KMS-11 (cell line): ENCODE results near the gene ITIH4.

ENCODE experiments used
- H2AFZ ChIP-seq: fragments of 200-600 bp; sonication (generic); 2 replicates; pipeline ENCODE4 v1.6.1; 2016; ENCODE audit warnings: antibody characterized with exemption, mixed run types, low read depth
- H3K27ac ChIP-seq: fragments of 200-600 bp; sonication (generic); 2 replicates; pipeline ENCODE4 v1.6.1; 2016; ENCODE audit warnings: mild to moderate bottlenecking, mixed run types
- H3K27me3 ChIP-seq: fragments of 200-600 bp; sonication (generic); 2 replicates; pipeline ENCODE4 v1.6.1; 2017; ENCODE audit warnings: mild to moderate bottlenecking, low read depth, mixed run types, moderate library complexity; ENCODE audit not compliant: insufficient read depth
- H3K36me3 ChIP-seq: fragments of 200-600 bp; sonication (generic); 2 replicates; pipeline ENCODE4 v1.6.1; 2017; ENCODE audit warnings: mild to moderate bottlenecking, mixed run types; ENCODE audit not compliant: insufficient read depth
- H3K4me1 ChIP-seq: fragments of 200-600 bp; sonication (generic); 2 replicates; pipeline ENCODE4 v1.6.1; 2016; ENCODE audit warnings: mild to moderate bottlenecking, low read depth, mixed run types; ENCODE audit not compliant: poor library complexity, severe bottlenecking
- H3K4me2 ChIP-seq: fragments of 200-600 bp; sonication (generic); 2 replicates; pipeline ENCODE4 v1.7.0; 2016; ENCODE audit warnings: mild to moderate bottlenecking, mixed run types
- H3K4me3 ChIP-seq: fragments of 200-600 bp; sonication (generic); IDR thresholded peaks from 2 replicates; pipeline ENCODE4 v1.6.1; 2017; ENCODE audit warnings: low read depth, low read length, mixed read lengths; ENCODE audit not compliant: insufficient read depth
- H3K79me2 ChIP-seq: fragments of 200-600 bp; sonication (generic); 2 replicates; pipeline ENCODE4 v1.6.1; 2016; ENCODE audit warnings: low read depth, mixed run types; ENCODE audit not compliant: insufficient read depth
- H3K9ac ChIP-seq: fragments of 200-600 bp; sonication (generic); 2 replicates; pipeline ENCODE4 v1.6.1; 2016; ENCODE audit warnings: mild to moderate bottlenecking, mixed run types
- H4K20me1 ChIP-seq: fragments of 200-600 bp; sonication (generic); 2 replicates; pipeline ENCODE4 v1.6.1; 2016; ENCODE audit warnings: mild to moderate bottlenecking, mixed run types; ENCODE audit not compliant: insufficient read depth
- CTCF ChIP-seq: fragments of 200-600 bp; sonication (generic); conservative IDR thresholded peaks from 2 replicates; pipeline ENCODE4 v1.6.1; 2017; ENCODE audit warnings: low read depth, mild to moderate bottlenecking, antibody characterized with exemption, low read length, moderate library complexity, mixed read lengths

ITIH4 gene

GRCh38 chr3:52789746-52790040 is 40.8 kb downstream of the ITIH4 start:
- no peak for TF ChIP-seq CTCF
- Histone ChIP-seq H3K4me3 (no peak overlapping the region), H3K36me3 (no peaks in the 10 kb centered on the region), H3K4me2 (no peak overlapping the region), H3K79me2 (no peaks in the 10 kb centered on the region), H4K20me1 (no peaks in the 10 kb centered on the region), H3K9ac (no peak overlapping the region), H3K4me1 (no peaks in the 10 kb centered on the region), H3K27me3 (no peaks in the 10 kb centered on the region), H2AFZ (no peak overlapping the region), H3K27ac (no peak overlapping the region)

- Histone ChIP-seq H3K79me2 (no peaks in the 10 kb centered on the region), H3K9ac (no peak overlapping the region), H3K4me1 (no peaks in the 10 kb centered on the region), H4K20me1 (no peaks in the 10 kb centered on the region), H3K27me3 (no peaks in the 10 kb centered on the region), H3K36me3 (no peaks in the 10 kb centered on the region), H3K4me2 (no peak overlapping the region), H2AFZ (no peak overlapping the region), H3K4me3 (no peak overlapping the region), H3K27ac (no peak overlapping the region)
- TF ChIP-seq CTCF, result no peak
These were observed 41.4 kb downstream of the ITIH4 start for GRCh38 chr3:52788890-52789745.

DNA sequence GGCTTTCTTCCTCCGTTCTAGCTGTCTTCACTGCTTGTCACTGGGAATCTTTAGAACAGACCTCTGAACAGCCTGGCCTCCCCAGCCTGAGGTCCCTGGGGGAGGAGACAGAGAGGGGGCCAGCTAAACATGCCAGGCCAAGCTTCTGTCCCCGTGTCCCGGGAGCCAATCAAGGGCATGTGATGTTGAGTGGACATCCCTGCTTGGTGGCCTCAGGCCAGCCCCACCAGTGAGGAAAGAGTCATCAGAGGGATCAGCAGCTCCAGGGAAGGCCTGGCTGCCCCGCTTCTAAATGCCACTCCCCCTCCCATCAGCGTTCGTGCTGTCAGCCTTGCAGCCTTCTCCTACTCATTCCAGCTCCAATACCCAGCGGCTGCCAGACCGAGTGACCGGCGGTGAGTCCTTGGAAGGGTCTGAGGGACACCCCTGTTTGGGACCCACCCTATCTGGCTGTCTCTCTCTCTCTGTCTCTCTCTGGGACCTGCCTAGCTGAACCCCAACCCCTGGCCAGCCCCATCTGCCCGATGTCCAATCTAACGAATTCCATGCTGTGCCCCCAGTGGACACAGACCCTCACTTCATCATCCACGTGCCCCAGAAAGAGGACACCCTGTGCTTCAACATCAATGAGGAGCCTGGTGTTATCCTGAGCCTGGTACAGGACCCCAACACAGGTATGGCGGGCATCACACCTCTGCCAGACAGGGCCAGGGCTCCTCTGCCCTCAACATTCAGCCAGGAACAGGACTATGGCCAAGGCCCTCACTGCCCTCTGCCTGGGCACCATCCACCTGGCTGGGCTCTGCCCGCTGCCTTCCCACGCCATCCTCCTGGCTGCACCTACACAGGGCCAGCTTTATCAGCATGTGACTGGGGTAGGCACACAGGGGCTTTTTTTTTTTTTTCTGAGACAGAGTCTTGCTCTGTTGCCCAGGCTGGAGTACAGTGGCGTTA is 42.5 kb downstream of the ITIH4 start:
- no peak for TF ChIP-seq CTCF
- Histone ChIP-seq H4K20me1 (no peaks in the 10 kb centered on the region), H3K4me3 (no peak overlapping the region), H3K4me2 (no peak overlapping the region), H3K4me1 (no peaks in the 10 kb centered on the region), H3K79me2 (no peaks in the 10 kb centered on the region), H3K36me3 (no peaks in the 10 kb centered on the region), H3K9ac (no peak overlapping the region), H2AFZ (no peak overlapping the region), H3K27me3 (no peaks in the 10 kb centered on the region), H3K27ac (no peak overlapping the region)

GRCh38 chr3:52787246-52787645 is 43.2 kb downstream of the ITIH4 start:
- H3K79me2 ChIP-seq, result no peaks in the 10 kb centered on the region
- H3K27ac ChIP-seq, result no peak overlapping the region
- no peaks in the 10 kb centered on the region for H3K36me3 ChIP-seq
- H4K20me1 ChIP-seq, result no peaks in the 10 kb centered on the region
- no peak overlapping the region for H3K9ac ChIP-seq
- H3K4me2 ChIP-seq, result no peak overlapping the region
- H3K27me3 ChIP-seq, result no peaks in the 10 kb centered on the region
- no peak for TF ChIP-seq CTCF
- H3K4me3 ChIP-seq, result no peak overlapping the region
- H3K4me1 ChIP-seq, result no peaks in the 10 kb centered on the region
- H2AFZ ChIP-seq, result no peak overlapping the region
